Measurements from ENCODE around the gene FYB1.

- TF ChIP-seq POLR2A (IDR thresholded peaks at IDR 0.05) (no peak), CTCF (IDR thresholded peaks at IDR 0.05) (no peak), POLR2AphosphoS5 (IDR thresholded peaks at IDR 0.05) (no peak), EP300 (IDR thresholded peaks at IDR 0.05) (no peak)
Observed at GRCh38 chr5:39266442-39266841, 47.1 kb upstream of the FYB1 start.

Measured in stomach (tissue), 4 donors.